ENCODE results near the gene ABCB9. TPM values are rescaled to one million over a fixed set of nuclear protein-coding genes. Genes with fewer than 3 reads are reported as not detected.
A peak's percentile ranks its signal among the peaks of the same experiment; 100 is the strongest.

ABCB9 gene
- total RNA-seq, 6 experiments from 2014 or later, result 0.48 to 1.4 (median 0.94) TPM

- 5% methylated on average over 11 of the region's 12 CpGs for WGBS (ENCODE audit: insufficient coverage, low coverage, low lambda C conversion rate, missing lambda C conversion rate)
- Histone ChIP-seq H3K27ac (peak overlapping the region; percentile 66 to 83 (median 80)), H3K27me3 (no peaks in the 10 kb centered on the region), H3K4me3 (peak overlapping the region in 2 of 3 donors; percentile 4 to 12), H3K4me1 (peaks cover 0 to 53% (median 11%) of the 10 kb centered on the region in 4 donors), H3K9me3 (no peaks in the 10 kb centered on the region), H3K36me3 (no peaks in the 10 kb centered on the region)
- TF ChIP-seq CTCF (IDR thresholded peaks at IDR 0.05) (no peak), POLR2A (IDR thresholded peaks at IDR 0.05) (peak; percentile 43)
- DNase-seq, result peak; percentile 59 to 77 (median 71)
- intact Hi-C loops (cut with DNase I), result no loop called here
- peak; percentile 88 to 93 (median 90) for ATAC-seq
Observed at GRCh38 chr12:122888232-122888752, 78.0 kb downstream of the ABCB9 start.

- H3K9me3 ChIP-seq, result no peaks in the 10 kb centered on the region
- H3K4me1 ChIP-seq, result peaks cover 0 to 48% (median 11%) of the 10 kb centered on the region in 4 donors
- no peak for TF ChIP-seq POLR2A (IDR thresholded peaks at IDR 0.05)
- no peak for TF ChIP-seq CTCF (IDR thresholded peaks at IDR 0.05)
- no peak overlapping the region for H3K4me3 ChIP-seq
- DNase-seq (no peak), ATAC-seq (no peak)
- 65% methylated on average over 5 of the region's 5 CpGs for WGBS (ENCODE audit: insufficient coverage, low coverage, low lambda C conversion rate, missing lambda C conversion rate)
- H3K36me3 ChIP-seq, result no peaks in the 10 kb centered on the region
- intact Hi-C loops (cut with DNase I), result no loop called here
- H3K27ac ChIP-seq, result peak overlapping the region; percentile 66 to 83 (median 80)
- H3K27me3 ChIP-seq, result no peaks in the 10 kb centered on the region
Observed at GRCh38 chr12:122887819-122888212, 78.4 kb downstream of the ABCB9 start.

GRCh38 chr12:122886851-122887818, 79.1 kb downstream of the ABCB9 start:
- DNase-seq (no peak), ATAC-seq (peak in 1 of 4 donors; percentile 3)
- Histone ChIP-seq H3K36me3 (no peaks in the 10 kb centered on the region), H3K4me3 (no peak overlapping the region), H3K27me3 (no peaks in the 10 kb centered on the region), H3K9me3 (no peaks in the 10 kb centered on the region), H3K27ac (peak overlapping the region in 2 of 3 donors; percentile 66 to 83), H3K4me1 (peaks cover 0 to 48% (median 12%) of the 10 kb centered on the region in 4 donors)
- WGBS (ENCODE audit: insufficient coverage, low coverage, low lambda C conversion rate, missing lambda C conversion rate), result 58% methylated on average over 10 of the region's 10 CpGs
- intact Hi-C loops (cut with DNase I), result no loop called here
- TF ChIP-seq CTCF (IDR thresholded peaks at IDR 0.05) (no peak), POLR2A (IDR thresholded peaks at IDR 0.05) (no peak)

- Histone ChIP-seq H3K9me3 (no peaks in the 10 kb centered on the region), H3K36me3 (no peaks in the 10 kb centered on the region), H3K4me1 (peaks cover 0 to 43% (median 12%) of the 10 kb centered on the region in 4 donors), H3K27me3 (no peaks in the 10 kb centered on the region), H3K4me3 (no peak overlapping the region), H3K27ac (no peak overlapping the region)
- ATAC-seq (no peak), DNase-seq (no peak)
- TF ChIP-seq CTCF (IDR thresholded peaks at IDR 0.05) (no peak), POLR2A (IDR thresholded peaks at IDR 0.05) (no peak)
- WGBS (ENCODE audit: insufficient coverage, low coverage, low lambda C conversion rate, missing lambda C conversion rate), result 94% methylated on average over 2 of the region's 8 CpGs
- intact Hi-C loops (cut with DNase I), result no loop called here
Observed at GRCh38 chr12:122886161-122886560, 80.1 kb downstream of the ABCB9 start.

All from right lobe of liver (tissue), 6 donors.